ENCODE data around the gene BAZ2A.

DNA sequence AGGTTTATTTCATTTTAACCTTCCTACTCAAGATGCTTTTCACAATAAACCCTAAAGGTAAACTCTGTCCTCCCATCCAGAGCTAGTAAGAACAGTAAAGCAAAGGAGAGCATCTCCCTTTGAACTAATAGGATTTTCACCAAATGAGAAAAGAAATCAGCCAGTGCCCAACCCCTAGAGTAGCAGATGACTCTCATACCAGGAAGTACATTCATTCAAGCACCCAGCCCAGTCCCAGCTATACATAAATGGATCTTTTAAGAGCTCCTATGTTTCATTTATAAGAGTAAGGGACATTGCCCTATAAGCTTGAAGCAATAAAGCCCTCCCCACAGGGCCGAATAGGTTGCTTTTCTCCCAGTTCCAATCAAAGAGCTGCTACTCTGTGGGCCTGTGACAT is 7.6 kb downstream of the BAZ2A start:
- no peak for TF ChIP-seq EZH2 (IDR thresholded peaks at IDR 0.05; ENCODE audit: borderline replicate concordance, low read length)
- TF ChIP-seq, protein P1, sequence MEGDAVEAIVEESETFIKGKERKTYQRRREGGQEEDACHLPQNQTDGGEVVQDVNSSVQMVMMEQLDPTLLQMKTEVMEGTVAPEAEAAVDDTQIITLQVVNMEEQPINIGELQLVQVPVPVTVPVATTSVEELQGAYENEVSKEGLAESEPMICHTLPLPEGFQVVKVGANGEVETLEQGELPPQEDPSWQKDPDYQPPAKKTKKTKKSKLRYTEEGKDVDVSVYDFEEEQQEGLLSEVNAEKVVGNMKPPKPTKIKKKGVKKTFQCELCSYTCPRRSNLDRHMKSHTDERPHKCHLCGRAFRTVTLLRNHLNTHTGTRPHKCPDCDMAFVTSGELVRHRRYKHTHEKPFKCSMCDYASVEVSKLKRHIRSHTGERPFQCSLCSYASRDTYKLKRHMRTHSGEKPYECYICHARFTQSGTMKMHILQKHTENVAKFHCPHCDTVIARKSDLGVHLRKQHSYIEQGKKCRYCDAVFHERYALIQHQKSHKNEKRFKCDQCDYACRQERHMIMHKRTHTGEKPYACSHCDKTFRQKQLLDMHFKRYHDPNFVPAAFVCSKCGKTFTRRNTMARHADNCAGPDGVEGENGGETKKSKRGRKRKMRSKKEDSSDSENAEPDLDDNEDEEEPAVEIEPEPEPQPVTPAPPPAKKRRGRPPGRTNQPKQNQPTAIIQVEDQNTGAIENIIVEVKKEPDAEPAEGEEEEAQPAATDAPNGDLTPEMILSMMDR (conservative IDR thresholded peaks at IDR 0.05 in 1 of 2, IDR thresholded peaks at IDR 0.05 in 1 of 2; ENCODE audit: extremely low read depth in 1 of 2, insufficient read depth in 1 of 2, low read depth in 1 of 2, low read length in 2 of 2), result no peak

Measured in mammary epithelial cell (primary cell).